Measurements from ENCODE around the gene CD4. TPM values are rescaled to one million over a fixed set of nuclear protein-coding genes. Genes with fewer than 3 reads are reported as not detected.
A peak's percentile ranks its signal among the peaks of the same experiment; 100 is the strongest.

Gene CD4
- total and polyA plus RNA-seq, 4 donors: 15.9 to 44.8 (median 32.0) TPM

- peak overlapping the region; percentile 6 to 26 for H3K27ac ChIP-seq (ENCODE audit: low read depth in 1 of 2, low read length in 2 of 2)
- H3K9me3 ChIP-seq (ENCODE audit: control insufficient read depth in 4 of 4, low read length in 3 of 4): no peaks in the 10 kb centered on the region
- no peak overlapping the region for H3K9ac ChIP-seq (ENCODE audit: low read depth in 1 of 2, low read length in 2 of 2)
- peaks cover 14 to 68% (median 43%) of the 10 kb centered on the region in 4 donors for H3K4me1 ChIP-seq (ENCODE audit: control insufficient read depth in 4 of 4, insufficient read depth in 4 of 4, low read length in 3 of 4)
- H3K27me3 ChIP-seq (ENCODE audit: control insufficient read depth in 4 of 4, insufficient read depth in 4 of 4, low read length in 3 of 4): no peaks in the 10 kb centered on the region
- DNase-seq (ENCODE audit: low spot score): no peak
- H3K4me3 ChIP-seq (ENCODE audit: low read depth in 1 of 3, low read length in 3 of 3): no peak overlapping the region
- H3K36me3 ChIP-seq (ENCODE audit: control insufficient read depth in 4 of 4, insufficient read depth in 3 of 4, low read depth in 1 of 4, low read length in 3 of 4): peaks cover 0 to 8% (median 4%) of the 10 kb centered on the region in 4 donors
- TF ChIP-seq SP1 (IDR thresholded peaks at IDR 0.05) (peak; percentile 30), RAD21 (IDR thresholded peaks at IDR 0.05) (no peak)
- WGBS: 71% methylated on average over 4 of the region's 4 CpGs
These were observed 18.2 kb upstream of the CD4 start for GRCh38 chr12:6771091-6771495.

- no peak for DNase-seq (ENCODE audit: low spot score)
- Histone ChIP-seq H3K27ac (ENCODE audit: low read depth in 1 of 2, low read length in 2 of 2) (peak overlapping the region; percentile 26 to 38), H3K36me3 (ENCODE audit: control insufficient read depth in 4 of 4, insufficient read depth in 3 of 4, low read depth in 1 of 4, low read length in 3 of 4) (peaks cover 0 to 8% (median 4%) of the 10 kb centered on the region in 4 donors), H3K4me3 (ENCODE audit: low read depth in 1 of 3, low read length in 3 of 3) (no peak overlapping the region), H3K9ac (ENCODE audit: low read depth in 1 of 2, low read length in 2 of 2) (no peak overlapping the region), H3K27me3 (ENCODE audit: control insufficient read depth in 4 of 4, insufficient read depth in 4 of 4, low read length in 3 of 4) (no peaks in the 10 kb centered on the region), H3K9me3 (ENCODE audit: control insufficient read depth in 4 of 4, low read length in 3 of 4) (no peaks in the 10 kb centered on the region), H3K4me1 (ENCODE audit: control insufficient read depth in 4 of 4, insufficient read depth in 4 of 4, low read length in 3 of 4) (peaks cover 17 to 75% (median 49%) of the 10 kb centered on the region in 4 donors)
- TF ChIP-seq JUND (IDR thresholded peaks at IDR 0.05) (peak in 1 of 2 donors; percentile 32), NR2F2 (IDR thresholded peaks at IDR 0.05) (peak; percentile 46), FOXA2 (IDR thresholded peaks at IDR 0.05) (no peak), RXRA (IDR thresholded peaks at IDR 0.05) (no peak), ATF3 (IDR thresholded peaks at IDR 0.05) (no peak), ZBTB33 (IDR thresholded peaks at IDR 0.05) (no peak)
- WGBS: 58% methylated on average over 12 of the region's 12 CpGs
These were observed 17.6 kb upstream of the CD4 start for GRCh38 chr12:6771509-6772330.

- no peaks in the 10 kb centered on the region for H3K9me3 ChIP-seq (ENCODE audit: control insufficient read depth in 4 of 4, low read length in 3 of 4)
- 27% methylated on average over 15 of the region's 15 CpGs for WGBS
- H3K27me3 ChIP-seq (ENCODE audit: control insufficient read depth in 4 of 4, insufficient read depth in 4 of 4, low read length in 3 of 4): no peaks in the 10 kb centered on the region
- DNase-seq (ENCODE audit: low spot score): no peak
- peak within 1 kb of the TSS; percentile 26 to 38 for H3K27ac ChIP-seq (ENCODE audit: low read depth in 1 of 2, low read length in 2 of 2)
- H3K4me3 ChIP-seq (ENCODE audit: low read depth in 1 of 3, low read length in 3 of 3): peak within 1 kb of the TSS in 1 of 3 donors; percentile 1
- H3K4me1 ChIP-seq (ENCODE audit: control insufficient read depth in 4 of 4, insufficient read depth in 4 of 4, low read length in 3 of 4): peaks cover 17 to 81% (median 55%) of the 10 kb centered on the region in 4 donors
- peaks cover 0 to 8% (median 4%) of the 10 kb centered on the region in 4 donors for H3K36me3 ChIP-seq (ENCODE audit: control insufficient read depth in 4 of 4, insufficient read depth in 3 of 4, low read depth in 1 of 4, low read length in 3 of 4)
- no peak within 1 kb of the TSS for H3K9ac ChIP-seq (ENCODE audit: low read depth in 1 of 2, low read length in 2 of 2)
- no peak for TF ChIP-seq RAD21 (IDR thresholded peaks at IDR 0.05)
- TF ChIP-seq RXRA (IDR thresholded peaks at IDR 0.05): no peak
- no peak for TF ChIP-seq JUND (IDR thresholded peaks at IDR 0.05)
- TF ChIP-seq FOXA2 (IDR thresholded peaks at IDR 0.05): no peak
- no peak for TF ChIP-seq HNF4A (conservative IDR thresholded peaks at IDR 0.05)
- no peak for TF ChIP-seq NR2F2 (IDR thresholded peaks at IDR 0.05)
- no peak for TF ChIP-seq HNF4G (IDR thresholded peaks at IDR 0.05)
- no peak for TF ChIP-seq ZBTB33 (IDR thresholded peaks at IDR 0.05)
- no peak for TF ChIP-seq GABPA (IDR thresholded peaks at IDR 0.05 in 1 of 2, conservative IDR thresholded peaks at IDR 0.05 in 1 of 2)
- no peak for TF ChIP-seq ATF3 (IDR thresholded peaks at IDR 0.05)
- no peak for TF ChIP-seq CTCF (IDR thresholded peaks at IDR 0.05; ENCODE audit: low read depth, low read length, missing input control)
- TF ChIP-seq REST (IDR thresholded peaks at IDR 0.05): no peak
- no peak for TF ChIP-seq MAX (IDR thresholded peaks at IDR 0.05)
- no peak for TF ChIP-seq TAF1 (conservative IDR thresholded peaks at IDR 0.05)
These were observed 17.0 kb upstream of the CD4 start, which contains the start of gene LAG3 for GRCh38 chr12:6772331-6772695. Gene LAG3, plus strand, starts transcription at chr12:6772520. Its CDS starts 333 bp downstream, at chr12:6772853.

All from liver (tissue), 9 donors.